Epithelial cell of esophagus (primary cell): ENCODE data around the gene LY6G6C.

ENCODE experiments used
- DNase-seq: peaks from one replicate; pipeline ENCODE4 v3.0.0; 2010; ENCODE audit warnings: low read depth
- H3K4me3 ChIP-seq: 2 replicates; pipeline ENCODE4 v1.5.1; 2011; ENCODE audit warnings: mild to moderate bottlenecking, low read length, control low read depth
- CTCF ChIP-seq: IDR thresholded peaks from 2 replicates; pipeline ENCODE4 v1.5.1; 2011; ENCODE audit warnings: low read depth, mild to moderate bottlenecking, low read length, control low read depth, inconsistent platforms; ENCODE audit not compliant: insufficient read depth; ENCODE audit errors: missing control alignments

Gene LY6G6C

GRCh38 chr6:31721351-31722020 lies at the start of gene LY6G6C:
LY6G6C (minus strand) TSS chr6:31721746; CDS start chr6:31721679, 67 bp downstream.
- no peak within 1 kb of the TSS for H3K4me3 ChIP-seq
- TF ChIP-seq CTCF, result no peak
- DNase-seq, result no peak

- no peak for TF ChIP-seq CTCF
- DNase-seq, result no peak
- no peak overlapping the region for H3K4me3 ChIP-seq
Measured at GRCh38 chr6:31770860-31771259, 49.3 kb upstream of the LY6G6C start.

- peak; percentile 83 for DNase-seq
- peak; percentile 85 for TF ChIP-seq CTCF
- H3K4me3 ChIP-seq, result no peak overlapping the region
Measured at GRCh38 chr6:31769684-31770371, 48.3 kb upstream of the LY6G6C start.

- H3K4me3 ChIP-seq, result no peak overlapping the region
- no peak for DNase-seq
- TF ChIP-seq CTCF, result no peak
Measured at GRCh38 chr6:31768363-31769257, 47.1 kb upstream of the LY6G6C start.

GRCh38 chr6:31767096-31767645 lies 45.6 kb upstream of the LY6G6C start:
- no peak for DNase-seq
- H3K4me3 ChIP-seq, result no peak overlapping the region
- TF ChIP-seq CTCF, result no peak

- no peak for DNase-seq
- no peak for TF ChIP-seq CTCF
Measured at GRCh38 chr6:31765910-31766794, 44.6 kb upstream of the LY6G6C start.

More at GRCh38 chr6:31765910-31766794, 44.6 kb upstream of the LY6G6C start:
- no peak overlapping the region for H3K4me3 ChIP-seq
